ENCODE measurements around the gene OR6S1. TPM values are rescaled to one million over a fixed set of nuclear protein-coding genes. Genes with fewer than 3 reads are reported as not detected.

The OR6S1 gene, protein sequence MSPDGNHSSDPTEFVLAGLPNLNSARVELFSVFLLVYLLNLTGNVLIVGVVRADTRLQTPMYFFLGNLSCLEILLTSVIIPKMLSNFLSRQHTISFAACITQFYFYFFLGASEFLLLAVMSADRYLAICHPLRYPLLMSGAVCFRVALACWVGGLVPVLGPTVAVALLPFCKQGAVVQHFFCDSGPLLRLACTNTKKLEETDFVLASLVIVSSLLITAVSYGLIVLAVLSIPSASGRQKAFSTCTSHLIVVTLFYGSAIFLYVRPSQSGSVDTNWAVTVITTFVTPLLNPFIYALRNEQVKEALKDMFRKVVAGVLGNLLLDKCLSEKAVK
- total RNA-seq: not detected
- polyA plus RNA-seq: not detected
- long read RNA-seq, donor 1: 0 reads
- long read RNA-seq, donor 2: 0 reads
- long read RNA-seq, donor 3: 0 reads

DNA sequence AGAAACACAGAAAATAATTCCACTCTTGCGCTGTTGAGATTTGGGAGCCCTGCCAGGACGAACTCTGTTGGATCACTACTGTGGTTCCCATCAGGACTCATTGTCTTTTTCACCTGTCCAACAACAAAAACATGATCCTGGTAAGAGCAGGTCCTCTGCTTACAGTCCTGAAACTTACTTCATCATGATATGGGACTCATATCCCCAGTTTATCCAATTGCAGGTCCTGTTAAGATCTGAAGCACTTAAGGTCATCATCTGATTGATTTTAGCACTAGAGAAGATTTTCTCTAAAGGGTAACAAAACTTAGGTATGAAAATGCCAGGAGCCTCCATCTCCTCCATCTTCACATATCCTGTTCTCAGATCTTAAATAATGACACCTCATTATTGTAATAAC is at the start of gene OR6S1:
OR6S1 (minus strand) TSS at position 101 of the 400 bp plus-strand sequence; CDS start at position 101, 0 bp downstream.
- H3K4me3 ChIP-seq: no peak within 1 kb of the TSS
- no peaks in the 10 kb centered on the region for H3K9me3 ChIP-seq
- DNase-seq: no peak
- no peaks in the 10 kb centered on the region for H3K4me1 ChIP-seq (ENCODE audit: insufficient read depth)
- H3K27me3 ChIP-seq: no peaks in the 10 kb centered on the region
- 81 to 88% (median 86%) methylated on average over 2 of the region's 2 CpGs for WGBS, 3 donors
- TF ChIP-seq EP300 (IDR thresholded peaks at IDR 0.05) (no peak), POLR2A (IDR thresholded peaks at IDR 0.05) (no peak)
- TF ChIP-seq, protein P1, sequence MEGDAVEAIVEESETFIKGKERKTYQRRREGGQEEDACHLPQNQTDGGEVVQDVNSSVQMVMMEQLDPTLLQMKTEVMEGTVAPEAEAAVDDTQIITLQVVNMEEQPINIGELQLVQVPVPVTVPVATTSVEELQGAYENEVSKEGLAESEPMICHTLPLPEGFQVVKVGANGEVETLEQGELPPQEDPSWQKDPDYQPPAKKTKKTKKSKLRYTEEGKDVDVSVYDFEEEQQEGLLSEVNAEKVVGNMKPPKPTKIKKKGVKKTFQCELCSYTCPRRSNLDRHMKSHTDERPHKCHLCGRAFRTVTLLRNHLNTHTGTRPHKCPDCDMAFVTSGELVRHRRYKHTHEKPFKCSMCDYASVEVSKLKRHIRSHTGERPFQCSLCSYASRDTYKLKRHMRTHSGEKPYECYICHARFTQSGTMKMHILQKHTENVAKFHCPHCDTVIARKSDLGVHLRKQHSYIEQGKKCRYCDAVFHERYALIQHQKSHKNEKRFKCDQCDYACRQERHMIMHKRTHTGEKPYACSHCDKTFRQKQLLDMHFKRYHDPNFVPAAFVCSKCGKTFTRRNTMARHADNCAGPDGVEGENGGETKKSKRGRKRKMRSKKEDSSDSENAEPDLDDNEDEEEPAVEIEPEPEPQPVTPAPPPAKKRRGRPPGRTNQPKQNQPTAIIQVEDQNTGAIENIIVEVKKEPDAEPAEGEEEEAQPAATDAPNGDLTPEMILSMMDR (IDR thresholded peaks at IDR 0.05): no peak
- intact Hi-C loops (cut with DNase I): no loop called here
- H3K36me3 ChIP-seq: no peaks in the 10 kb centered on the region
- H3K27ac ChIP-seq: no peak within 1 kb of the TSS

GRCh38 chr14:20690848-20691640 is 49.6 kb upstream of the OR6S1 start:
- H3K27me3 ChIP-seq: no peaks in the 10 kb centered on the region
- WGBS, 3 donors: 21 to 25% (median 24%) methylated on average over 9 of the region's 9 CpGs
- H3K4me1 ChIP-seq (ENCODE audit: insufficient read depth): peaks cover 6% of the 10 kb centered on the region
- peak in 1 of 5 donors; percentile 58 for DNase-seq
- H3K4me3 ChIP-seq: no peak overlapping the region
- no peak overlapping the region for H3K27ac ChIP-seq
- TF ChIP-seq EP300 (IDR thresholded peaks at IDR 0.05) (no peak), POLR2A (IDR thresholded peaks at IDR 0.05) (no peak)
- TF ChIP-seq, protein P1 (IDR thresholded peaks at IDR 0.05): peak in 2 of 3 donors; percentile 76 to 80
- no peaks in the 10 kb centered on the region for H3K36me3 ChIP-seq
- no peaks in the 10 kb centered on the region for H3K9me3 ChIP-seq
- intact Hi-C loops (cut with DNase I): loop anchor here in 1 of 4 donors (10.0 kb wide), 1 partner anchor 164 kb away; no protein-coding TSS in a partner anchor

DNA sequence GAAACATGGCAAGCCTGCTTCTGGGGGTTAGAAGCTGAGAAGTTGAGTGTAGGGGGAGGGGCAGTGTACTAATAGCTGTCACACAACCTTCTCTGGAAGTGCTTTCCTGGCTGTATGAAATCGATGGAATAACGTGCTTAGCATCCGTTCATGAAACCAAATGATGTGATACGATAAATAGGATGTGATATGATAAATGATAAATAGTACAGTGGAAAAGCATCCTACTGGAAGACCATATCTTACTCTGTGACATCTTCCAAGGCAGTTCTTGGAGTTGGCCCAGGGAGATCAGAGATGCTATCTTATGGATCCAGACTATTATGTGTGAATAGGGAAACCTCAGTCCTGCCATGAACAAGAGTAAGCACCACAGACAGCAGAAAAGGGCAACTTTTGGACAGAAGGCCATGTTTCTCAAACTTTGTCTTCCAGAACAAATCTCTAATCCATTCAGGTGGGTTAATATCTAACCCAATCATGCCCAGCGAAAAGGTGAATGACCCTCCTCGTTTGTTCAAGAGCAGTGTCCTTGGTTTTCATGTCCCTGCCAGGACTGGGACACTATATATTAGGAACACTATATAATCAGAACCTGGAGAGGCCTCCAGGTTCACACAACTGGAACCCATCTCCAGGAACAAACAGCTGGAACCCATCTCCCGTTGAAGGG is 46.8 kb upstream of the OR6S1 start, which contains the start of gene ANG:
ANG (plus strand) TSS at position 598 of the 673 bp plus-strand sequence. CDS start 4,801 bp downstream, outside the sequence.
- no peaks in the 10 kb centered on the region for H3K36me3 ChIP-seq
- H3K9me3 ChIP-seq: no peaks in the 10 kb centered on the region
- no peak for TF ChIP-seq EP300 (IDR thresholded peaks at IDR 0.05)
- no peak for TF ChIP-seq POLR2A (IDR thresholded peaks at IDR 0.05)
- intact Hi-C loops (cut with DNase I): loop anchor here in 3 of 4 donors (10.0 kb wide), 6 partner anchors 286 to 416 kb away; partner anchors contain the start of genes NDRG2 (in 1 of the 3), PARP2 (in 1 of the 3), TMEM253 (in 1 of the 3) and ZNF219 (in 1 of the 3)
- no peak within 1 kb of the TSS for H3K4me3 ChIP-seq
- no peaks in the 10 kb centered on the region for H3K27me3 ChIP-seq
- no peak within 1 kb of the TSS for H3K27ac ChIP-seq
- WGBS, 3 donors: 77 to 86% (median 82%) methylated on average over 7 of the region's 7 CpGs
- H3K4me1 ChIP-seq (ENCODE audit: insufficient read depth): peaks cover 8% of the 10 kb centered on the region
- DNase-seq: no peak

DNA sequence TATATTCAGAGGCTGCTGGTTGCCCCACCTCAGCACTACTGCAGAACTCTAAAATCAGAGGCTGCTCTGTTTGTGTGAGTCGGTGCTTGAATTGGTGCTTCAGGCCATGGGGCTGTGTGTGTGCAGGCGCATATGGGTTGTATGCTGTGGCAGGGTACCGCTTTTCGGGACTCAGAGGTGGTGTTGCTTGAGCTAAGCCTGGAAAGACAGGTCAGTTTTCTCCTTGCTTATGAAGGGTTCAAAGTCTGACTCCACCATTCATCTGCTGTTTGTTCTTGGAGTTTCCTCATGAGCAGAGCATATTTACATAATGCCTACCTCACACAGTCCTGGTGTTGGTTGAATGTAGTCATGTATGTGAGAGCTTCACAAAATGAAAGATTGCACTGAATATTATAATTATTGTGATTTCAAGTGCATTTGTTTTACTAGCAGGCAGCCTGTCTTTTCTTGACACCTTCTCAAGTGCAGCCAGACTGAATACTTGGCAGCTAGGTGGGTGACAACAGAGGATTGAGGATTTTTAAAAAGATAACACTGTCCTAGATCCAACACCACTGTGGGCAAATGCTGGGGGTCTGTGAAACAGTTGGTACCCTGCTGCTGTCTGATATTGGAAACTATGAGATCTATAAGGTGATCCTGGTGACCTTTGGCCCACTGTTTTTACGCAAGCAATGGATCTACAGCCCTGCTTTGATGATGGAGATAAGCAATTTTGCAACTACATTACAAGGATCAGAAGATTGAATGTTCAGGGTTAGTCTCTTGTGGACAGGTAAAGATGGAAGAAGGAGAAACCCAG is 46.1 kb upstream of the OR6S1 start:
- H3K36me3 ChIP-seq: no peaks in the 10 kb centered on the region
- DNase-seq: no peak
- no peak overlapping the region for H3K27ac ChIP-seq
- TF ChIP-seq POLR2A (IDR thresholded peaks at IDR 0.05) (no peak), EP300 (IDR thresholded peaks at IDR 0.05) (no peak)
- TF ChIP-seq, protein P1 (IDR thresholded peaks at IDR 0.05): no peak
- H3K4me1 ChIP-seq (ENCODE audit: insufficient read depth): peaks cover 8% of the 10 kb centered on the region
- H3K4me3 ChIP-seq: peak overlapping the region; percentile 10
- no peaks in the 10 kb centered on the region for H3K27me3 ChIP-seq
- intact Hi-C loops (cut with DNase I): loop anchor here in 3 of 4 donors (10.0 kb wide), 6 partner anchors 287 to 417 kb away; partner anchors contain the start of genes NDRG2 (in 1 of the 3), PARP2 (in 1 of the 3), TMEM253 (in 1 of the 3) and ZNF219 (in 1 of the 3)
- WGBS, 3 donors: 84 to 94% (median 86%) methylated on average over 5 of the region's 5 CpGs
- H3K9me3 ChIP-seq: no peaks in the 10 kb centered on the region

Data from ovary (tissue), 10 donors.